ENCODE measurements around the gene MEGF8.

The MEGF8 gene

DNA sequence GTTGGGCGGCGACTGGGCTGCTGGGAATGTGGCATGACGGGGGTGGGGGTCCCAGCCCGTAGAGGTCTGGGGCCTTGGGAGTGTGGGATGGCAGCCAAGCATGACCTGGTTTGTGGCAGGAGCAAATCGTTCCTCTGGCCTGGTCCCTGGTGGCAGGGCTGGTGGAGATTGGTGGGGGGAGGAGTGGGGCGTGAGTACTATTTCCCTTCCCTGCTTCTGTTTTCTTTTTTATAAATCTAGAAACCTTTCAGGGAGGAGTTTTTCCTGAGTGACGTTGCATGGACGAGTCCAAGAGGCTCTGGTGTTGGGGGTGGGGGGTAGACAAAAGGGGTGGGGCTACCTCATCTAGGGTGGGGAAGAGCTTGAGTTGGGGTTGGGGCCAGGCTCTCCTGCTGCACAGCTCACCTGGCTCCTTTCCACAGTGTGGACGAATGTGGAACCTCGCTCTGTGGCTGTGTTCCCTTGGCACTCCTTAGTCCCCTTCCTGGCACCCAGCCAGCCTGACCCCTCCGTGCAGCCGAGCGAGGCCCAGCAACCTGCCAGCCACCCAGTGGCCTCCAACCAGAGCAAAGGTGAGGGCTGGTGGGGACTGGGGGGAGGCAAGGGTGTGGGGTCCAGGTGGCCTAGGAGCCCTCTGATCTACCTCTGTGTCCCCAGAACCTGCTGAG lies 39.0 kb upstream of the MEGF8 start:
- DNase-seq: peak in 1 of 2 experiments; percentile 32

- DNase-seq: no peak
These were observed 38.2 kb upstream of the MEGF8 start for GRCh38 chr19:42287017-42287826.

- DNase-seq: no peak
These were observed 37.7 kb upstream of the MEGF8 start for GRCh38 chr19:42287827-42288107.

- no peak for DNase-seq
These were observed 37.0 kb upstream of the MEGF8 start for GRCh38 chr19:42288387-42288786.

DNA sequence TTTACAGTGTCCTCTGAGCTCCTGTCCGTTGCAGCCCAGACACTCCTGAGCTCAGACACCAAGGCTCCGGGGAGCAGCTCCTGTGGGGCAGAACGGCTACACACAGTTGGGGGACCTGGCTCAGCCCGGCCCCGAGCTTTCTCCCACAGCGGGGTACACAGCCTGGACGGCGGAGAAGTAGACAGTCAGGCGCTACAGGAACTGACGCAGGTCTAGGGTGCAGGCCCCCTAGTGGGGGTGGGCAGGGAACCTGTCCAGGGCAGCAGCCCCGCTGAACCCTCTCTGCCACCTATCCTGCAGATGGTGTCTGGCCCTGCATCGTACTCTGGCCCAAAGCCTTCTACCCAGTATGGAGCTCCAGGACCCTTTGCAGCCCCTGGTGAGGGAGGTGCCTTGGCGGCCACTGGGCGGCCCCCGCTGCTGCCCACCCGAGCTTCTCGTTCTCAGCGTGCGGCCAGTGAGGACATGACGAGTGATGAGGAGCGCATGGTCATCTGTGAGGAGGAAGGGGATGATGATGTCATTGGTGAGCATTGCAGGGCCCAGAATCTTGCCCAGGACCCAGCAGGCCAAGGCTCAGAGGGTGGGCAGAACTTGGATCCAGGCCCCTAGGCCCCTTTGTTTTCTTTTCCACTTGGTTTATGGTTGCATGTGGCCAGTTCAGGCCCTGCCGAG lies 36.4 kb upstream of the MEGF8 start:
- DNase-seq: no peak

GRCh38 chr19:42289556-42290041 lies 35.8 kb upstream of the MEGF8 start:
- no peak for DNase-seq

DNA sequence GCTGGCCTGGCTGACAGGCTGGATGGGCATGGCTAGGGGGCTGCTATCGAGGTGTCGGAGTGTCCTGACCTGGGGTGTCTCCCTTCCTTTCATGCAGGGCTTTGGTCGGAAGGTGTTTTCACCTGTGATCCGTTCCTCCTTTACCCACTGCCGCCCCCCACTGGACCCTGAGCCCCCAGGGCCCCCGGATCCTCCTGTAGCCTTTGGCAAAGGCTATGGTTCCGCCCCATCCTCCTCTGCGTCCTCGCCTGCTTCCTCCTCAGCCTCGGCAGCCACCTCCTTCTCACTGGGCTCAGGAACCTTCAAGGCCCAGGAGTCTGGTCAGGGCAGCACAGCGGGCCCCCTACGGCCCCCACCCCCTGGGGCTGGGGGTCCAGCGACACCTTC lies 35.3 kb upstream of the MEGF8 start:
- DNase-seq: no peak

- no peak for DNase-seq
These were observed 34.7 kb upstream of the MEGF8 start for GRCh38 chr19:42290523-42291434.

DNA sequence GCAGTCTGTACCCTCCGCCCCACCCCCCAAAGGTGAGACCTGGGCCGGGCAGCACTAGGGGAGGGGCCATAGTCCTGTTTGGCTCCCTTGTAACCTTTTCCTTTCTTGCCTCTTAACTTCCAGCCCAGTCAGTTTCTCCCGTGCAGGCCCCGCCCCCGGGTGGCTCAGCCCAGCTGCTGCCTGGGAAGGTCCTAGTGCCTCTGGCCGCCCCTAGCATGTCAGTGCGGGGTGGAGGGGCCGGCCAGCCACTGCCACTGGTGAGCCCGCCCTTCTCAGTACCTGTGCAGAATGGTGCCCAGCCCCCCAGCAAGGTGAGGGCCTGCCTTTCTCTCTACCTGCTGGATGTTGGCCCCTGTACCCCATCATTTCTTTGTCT lies 34.0 kb upstream of the MEGF8 start:
- DNase-seq: no peak

GRCh38 chr19:42292042-42292960 lies 33.1 kb upstream of the MEGF8 start:
- no peak for DNase-seq

GRCh38 chr19:42292963-42293362 lies 32.5 kb upstream of the MEGF8 start:
- DNase-seq: no peak

- DNase-seq: no peak
These were observed 31.9 kb upstream of the MEGF8 start for GRCh38 chr19:42293540-42293939.

GRCh38 chr19:42293948-42294347 lies 31.5 kb upstream of the MEGF8 start:
- no peak for DNase-seq

DNA sequence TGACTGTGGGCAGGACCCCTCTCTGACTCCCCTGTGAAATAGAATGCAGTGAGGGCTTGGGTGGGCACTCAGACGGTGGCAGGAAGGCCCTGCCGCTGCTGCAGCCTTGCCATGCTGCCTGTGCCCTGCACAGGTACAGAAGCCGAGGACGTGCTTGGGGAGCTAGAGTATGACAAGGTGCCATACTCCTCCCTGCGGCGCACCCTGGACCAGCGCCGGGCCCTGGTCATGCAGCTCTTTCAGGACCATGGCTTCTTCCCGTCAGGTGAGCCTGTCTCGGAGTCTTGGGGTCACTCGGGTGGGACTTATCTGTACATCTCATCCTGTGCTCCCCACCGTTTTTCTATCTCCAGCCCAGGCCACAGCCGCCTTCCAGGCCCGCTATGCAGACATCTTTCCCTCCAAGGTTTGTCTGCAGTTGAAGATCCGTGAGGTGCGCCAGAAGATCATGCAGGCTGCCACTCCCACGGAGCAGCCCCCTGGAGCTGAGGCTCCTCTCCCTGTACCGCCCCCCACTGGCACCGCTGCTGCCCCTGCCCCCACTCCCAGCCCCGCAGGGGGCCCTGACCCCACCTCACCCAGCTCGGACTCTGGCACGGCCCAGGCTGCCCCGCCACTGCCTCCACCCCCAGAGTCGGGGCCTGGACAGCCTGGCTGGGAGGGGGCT lies 30.8 kb upstream of the MEGF8 start:
- no peak for DNase-seq

DNA sequence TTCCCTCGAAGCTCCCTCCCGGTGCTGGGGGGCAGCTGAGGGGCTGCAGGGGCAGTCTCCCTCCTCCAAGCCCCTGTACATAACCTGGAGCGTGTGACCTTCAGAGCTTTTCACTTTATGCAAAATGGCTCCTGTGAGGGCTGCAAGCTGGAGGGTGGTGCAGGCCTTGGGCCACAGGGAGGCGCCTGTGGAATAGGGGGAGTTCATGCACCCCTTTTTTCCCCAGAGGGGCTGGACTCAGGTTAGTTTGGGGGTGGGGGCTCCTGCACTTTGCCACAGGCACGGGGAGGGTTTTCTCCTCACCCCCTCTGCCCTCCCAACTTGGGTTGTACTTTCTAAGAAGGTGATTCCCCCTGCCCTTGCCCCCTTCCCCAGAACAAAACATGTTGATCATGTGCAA lies 30.1 kb upstream of the MEGF8 start:
- DNase-seq: no peak

- DNase-seq: peak; percentile 57 to 71
These were observed 29.5 kb upstream of the MEGF8 start for GRCh38 chr19:42295831-42296525.

DNA sequence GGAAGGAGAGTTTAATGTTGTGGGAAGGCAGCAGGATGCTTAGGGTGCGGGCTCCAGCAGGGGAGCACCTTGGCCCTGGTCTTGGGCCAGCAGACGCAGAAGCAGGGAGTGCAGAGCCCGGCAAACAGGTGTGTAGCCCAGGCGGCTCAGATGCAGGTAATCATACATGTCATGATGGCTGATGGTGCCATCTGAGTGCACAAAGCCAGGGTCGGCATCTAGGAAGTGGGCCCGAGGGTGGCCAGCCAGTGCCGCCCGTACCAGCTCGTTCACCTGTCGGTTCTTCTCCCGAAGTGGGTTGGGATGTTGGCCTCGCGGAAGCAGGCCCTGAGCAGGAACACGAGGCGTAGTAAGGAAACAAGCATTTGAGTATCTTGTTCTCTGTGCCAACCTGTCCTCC lies 28.4 kb upstream of the MEGF8 start:
- no peak for DNase-seq

- no peak for DNase-seq
These were observed 23.7 kb upstream of the MEGF8 start, which contains the start of gene PRR19 for GRCh38 chr19:42301646-42302203. TSS of gene PRR19 (plus strand) at chr19:42302132. CDS start at chr19:42309585, 7,453 bp downstream.

DNA sequence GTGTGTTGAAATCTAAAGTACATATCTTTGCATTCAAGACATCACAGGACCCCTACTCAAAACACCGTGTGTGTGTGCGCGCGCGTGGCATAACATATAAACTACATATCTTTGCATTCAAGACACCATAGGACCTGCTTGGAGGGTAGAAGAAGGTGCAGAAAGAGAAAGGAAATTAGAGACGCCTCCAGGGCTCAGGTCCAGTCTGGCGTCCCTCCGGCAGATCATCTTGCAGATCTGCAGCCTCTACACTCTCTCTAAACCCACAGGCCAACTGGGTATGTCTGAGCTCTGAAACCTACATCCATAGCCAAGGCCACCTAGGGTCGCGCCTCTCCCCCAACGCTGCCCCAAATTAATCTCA lies 22.4 kb upstream of the MEGF8 start:
- DNase-seq: peak in 1 of 2 experiments; percentile 47

DNA sequence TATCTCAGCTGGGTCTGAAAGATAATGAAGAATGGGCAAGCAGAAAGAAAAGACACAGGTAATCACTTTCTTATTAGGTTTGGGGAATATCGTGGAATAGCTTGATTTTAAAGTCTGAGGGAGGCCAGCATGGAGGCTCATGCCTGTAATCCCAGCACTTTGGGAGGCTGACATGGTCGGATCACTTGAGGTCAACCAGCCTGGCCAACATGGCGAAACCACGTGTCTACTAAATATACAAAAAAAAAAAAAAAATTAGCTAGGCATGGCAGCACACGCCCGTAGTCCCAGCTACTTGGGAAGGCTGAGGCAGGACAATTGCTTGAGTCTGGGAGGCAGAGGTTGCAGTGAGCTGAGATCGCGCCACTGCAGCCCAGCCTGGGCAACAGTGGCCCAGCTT lies 21.6 kb upstream of the MEGF8 start:
- no peak for DNase-seq
